ENCODE measurements around the gene SPATA3. TPM values are rescaled to one million over a fixed set of nuclear protein-coding genes. Genes with fewer than 3 reads are reported as not detected.

The SPATA3 gene
- polyA plus RNA-seq, 2 of the 4 experiments (the other 2 are of a cell fraction): not detected

Other genes starting within 250 kb of the SPATA3 start
- gene ITM2C, start 131.2 kb upstream of the SPATA3 start, polyA plus RNA-seq (2011; rRNA removed): 88.1 and 123 TPM in 2 replicates
- gene ITM2C, start 131.2 kb upstream of the SPATA3 start, polyA plus RNA-seq (2017; fragmentation: RNase III; extraction: RNeasy Plus Mini Kit Qiagen cat#74134 plus additional on column Dnase treatment): 63.3 to 105 TPM (median 84.0 TPM) in 3 replicates
- gene GPR55, start 70.9 kb upstream of the SPATA3 start, polyA plus RNA-seq (2011; rRNA removed): not detected in 2 replicates
- gene GPR55, start 70.9 kb upstream of the SPATA3 start, polyA plus RNA-seq (2017; fragmentation: RNase III; extraction: RNeasy Plus Mini Kit Qiagen cat#74134 plus additional on column Dnase treatment): not detected in 3 replicates
- gene C2orf72, start 41.4 kb downstream of the SPATA3 start, polyA plus RNA-seq (2011; rRNA removed): 7.4 and 12.7 TPM in 2 replicates
- 4.1 to 5.2 TPM (median 4.9 TPM) in 3 replicates for gene C2orf72, start 41.4 kb downstream of the SPATA3 start, polyA plus RNA-seq (2017; fragmentation: RNase III; extraction: RNeasy Plus Mini Kit Qiagen cat#74134 plus additional on column Dnase treatment)
- gene PSMD1, start 60.7 kb downstream of the SPATA3 start, polyA plus RNA-seq (2011; rRNA removed): 248 and 292 TPM in 2 replicates
- 113 to 127 TPM (median 122 TPM) in 3 replicates for gene PSMD1, start 60.7 kb downstream of the SPATA3 start, polyA plus RNA-seq (2017; fragmentation: RNase III; extraction: RNeasy Plus Mini Kit Qiagen cat#74134 plus additional on column Dnase treatment)
- gene HTR2B, start 128.9 kb downstream of the SPATA3 start, polyA plus RNA-seq (2011; rRNA removed): 1.4 and 1.5 TPM in 2 replicates
- 0.21 to 0.30 TPM (median 0.22 TPM) in 3 replicates for gene HTR2B, start 128.9 kb downstream of the SPATA3 start, polyA plus RNA-seq (2017; fragmentation: RNase III; extraction: RNeasy Plus Mini Kit Qiagen cat#74134 plus additional on column Dnase treatment)
- 13.1 and 14.1 TPM in 2 replicates for gene ARMC9, start 202.5 kb downstream of the SPATA3 start, polyA plus RNA-seq (2011; rRNA removed)
- gene ARMC9, start 202.5 kb downstream of the SPATA3 start, polyA plus RNA-seq (2017; fragmentation: RNase III; extraction: RNeasy Plus Mini Kit Qiagen cat#74134 plus additional on column Dnase treatment): 11.7 to 13.3 TPM (median 12.0 TPM) in 3 replicates